HG03354 (cell line): ENCODE measurements around the gene NCOA1.
"Not testable (repeated sequence)": the region's sequence is repeated elsewhere in the genome, so short reads cannot be mapped to it uniquely, and the experiment has no call there.

Source experiments
- ATAC-seq: cut with Tn5 transposase; IDR thresholded peaks from one replicate; pipeline ENCODE4 v1.9.1; 2021; ENCODE audit warnings: mild to moderate bottlenecking; ENCODE audit not compliant: unreplicated experiment, poor library complexity, severe bottlenecking

The NCOA1 gene

DNA sequence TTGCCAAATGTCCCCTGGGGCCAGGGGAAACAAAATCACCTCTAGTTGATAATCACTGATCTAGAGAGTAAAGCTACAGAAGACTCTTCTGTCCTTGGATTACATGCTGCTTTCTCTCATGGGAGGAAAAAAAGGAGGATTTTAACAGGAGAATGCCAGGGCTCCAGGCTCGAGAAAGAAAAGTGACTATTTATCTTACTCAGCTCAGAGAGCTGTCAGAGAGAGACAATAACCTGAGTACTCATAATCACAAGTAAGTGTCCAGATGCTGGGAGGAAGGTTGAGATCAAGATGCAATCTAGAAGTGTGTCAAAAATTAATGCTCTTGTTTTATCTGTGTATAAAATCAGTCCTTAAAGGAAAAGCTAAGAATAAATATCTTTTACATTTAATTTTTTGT, 168.8 kb downstream of the NCOA1 start:
- ATAC-seq: no peak

GRCh38 chr2:24667542-24667941, 176.5 kb downstream of the NCOA1 start:
- no peak for ATAC-seq

DNA sequence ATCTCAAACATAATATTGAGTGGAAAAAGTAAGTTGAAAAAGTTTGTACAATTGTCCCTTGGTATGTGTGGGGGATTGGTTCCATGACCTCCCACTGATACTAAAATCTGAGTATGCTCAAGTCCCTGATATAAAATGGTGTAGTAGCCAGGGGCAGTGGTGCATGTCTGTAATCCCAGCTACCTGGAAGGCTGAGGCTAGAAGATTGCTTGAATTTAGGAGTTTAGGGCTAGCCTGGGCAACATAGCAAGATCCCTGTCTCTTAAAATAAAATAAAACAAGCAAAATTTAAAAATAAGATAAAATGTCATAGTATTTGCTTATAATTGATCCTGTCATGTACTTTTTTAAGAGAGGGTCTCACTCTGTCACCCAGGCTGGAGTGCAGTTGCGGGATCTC, 180.2 kb downstream of the NCOA1 start:
- ATAC-seq: no peak

DNA sequence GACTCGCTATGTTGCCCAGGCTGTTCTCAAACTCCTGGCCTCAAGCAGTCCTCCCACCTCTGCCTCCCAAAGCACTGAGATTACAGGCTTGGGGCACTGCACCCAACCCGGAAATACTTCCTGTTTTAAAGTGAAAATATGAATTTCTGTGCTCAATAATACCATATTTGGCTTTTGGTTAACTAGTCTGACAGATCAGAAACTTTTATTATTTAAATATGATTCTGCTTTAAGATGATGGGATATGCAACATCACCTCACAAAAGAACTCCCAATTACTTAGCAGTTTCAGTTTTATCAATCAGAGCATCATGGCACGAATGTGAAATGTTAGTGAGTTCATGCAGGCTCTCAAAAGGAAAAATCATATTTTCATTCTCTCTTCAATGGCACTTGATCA, 181.5 kb downstream of the NCOA1 start:
- no peak for ATAC-seq

- no peak for ATAC-seq
These were observed 184.3 kb downstream of the NCOA1 start for GRCh38 chr2:24675338-24675737.

GRCh38 chr2:24676493-24676892, 185.4 kb downstream of the NCOA1 start:
- no peak for ATAC-seq

DNA sequence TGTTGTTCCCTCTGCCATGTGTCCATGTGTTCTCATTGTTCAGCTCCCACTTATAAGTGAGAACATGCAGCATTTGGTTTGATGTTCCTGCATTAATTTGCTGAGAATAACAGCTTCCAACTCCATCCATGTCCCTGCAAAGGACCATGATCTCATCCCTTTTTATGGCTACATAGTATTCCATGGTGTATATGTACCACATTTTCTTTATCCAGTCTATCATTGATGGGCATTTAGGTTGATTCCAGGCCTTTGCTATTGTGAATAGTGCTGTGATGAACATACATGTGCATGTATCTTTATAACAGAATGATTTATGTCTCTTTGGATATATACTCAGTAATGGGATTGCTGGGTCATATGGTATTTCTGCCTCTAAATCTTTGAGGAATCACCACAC, 187.0 kb downstream of the NCOA1 start:
- not testable (repeated sequence) for ATAC-seq

DNA sequence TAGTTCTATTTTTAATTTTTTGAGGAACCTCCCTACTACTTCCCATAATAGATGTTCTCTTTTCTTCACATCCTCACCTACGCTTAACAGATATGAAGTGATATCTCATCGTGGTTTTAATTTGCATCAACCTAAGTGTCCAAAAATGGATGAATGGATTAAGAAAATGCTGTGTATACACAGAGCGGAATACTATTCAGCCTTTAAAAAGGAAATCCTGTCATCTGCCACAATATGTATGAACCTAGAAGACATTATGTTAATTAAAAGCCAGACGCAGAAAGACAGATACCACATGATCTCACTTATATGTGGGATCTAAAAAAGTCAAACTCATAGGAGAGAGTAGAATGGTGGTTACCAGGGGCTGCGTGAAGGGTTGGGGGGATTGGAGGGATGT, 189.1 kb downstream of the NCOA1 start:
- ATAC-seq: no peak

DNA sequence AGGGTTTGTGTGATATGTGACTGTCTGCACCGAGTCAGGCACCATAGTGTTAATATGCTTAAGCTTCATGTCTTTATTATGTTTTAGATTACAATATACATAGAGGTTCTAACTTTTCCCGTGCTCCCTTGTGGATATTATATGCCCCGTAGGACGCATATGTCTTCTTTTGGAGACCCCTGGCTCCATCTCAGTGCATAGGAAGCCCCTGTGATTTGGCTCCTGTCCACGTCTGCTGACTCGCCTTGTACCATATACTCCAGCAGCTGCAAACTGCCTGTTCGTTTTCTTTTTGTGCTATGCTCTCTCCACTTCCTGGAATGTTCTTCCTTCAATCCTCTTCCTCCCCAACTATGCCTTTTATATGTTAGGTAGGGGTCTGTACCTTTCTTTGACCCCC, 191.2 kb downstream of the NCOA1 start:
- no peak for ATAC-seq

DNA sequence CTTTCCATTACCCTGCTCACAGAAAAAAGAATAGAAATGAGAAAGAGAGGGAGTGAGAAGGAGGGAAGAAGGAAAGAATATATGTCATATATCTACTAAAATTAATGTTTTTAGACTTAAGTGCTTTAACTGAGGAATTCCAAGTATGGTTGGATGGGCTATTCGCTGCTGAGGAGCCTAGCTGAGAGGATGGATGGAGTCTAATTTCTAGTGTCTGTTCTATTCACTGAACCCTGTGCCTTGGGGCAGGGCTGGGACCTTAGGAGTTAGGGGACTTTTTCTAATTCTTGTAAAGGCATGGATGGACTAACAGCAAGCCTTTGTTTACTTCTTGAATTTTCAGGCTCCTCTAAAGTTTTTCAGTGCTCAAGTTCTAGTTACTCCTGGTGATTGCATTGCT, 192.4 kb downstream of the NCOA1 start:
- ATAC-seq: no peak

- no peak for ATAC-seq
These were observed 199.5 kb downstream of the NCOA1 start for GRCh38 chr2:24690524-24690923.

- no peak for ATAC-seq
These were observed 200.8 kb downstream of the NCOA1 start for GRCh38 chr2:24691806-24692205.

- ATAC-seq: no peak
These were observed 206.7 kb downstream of the NCOA1 start for GRCh38 chr2:24697792-24698191.

DNA sequence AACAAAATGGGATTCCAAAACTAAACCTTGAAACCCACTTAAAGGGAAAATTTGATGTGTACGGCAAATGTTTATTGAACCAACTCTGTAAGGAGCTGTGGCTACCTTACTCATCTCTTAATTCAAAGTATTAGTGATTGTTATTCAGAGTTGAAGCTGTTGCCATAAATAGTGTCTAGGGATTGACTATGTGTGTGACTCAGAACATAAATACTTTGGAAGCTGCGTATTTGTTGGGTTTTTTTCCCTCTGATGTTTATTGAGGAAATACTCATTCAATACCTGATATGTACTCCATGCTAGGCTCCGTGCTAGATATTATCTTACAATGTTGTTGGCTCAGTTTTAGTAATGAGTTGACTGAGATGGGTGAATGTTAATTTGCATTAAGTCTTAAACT, 211.7 kb downstream of the NCOA1 start:
- no peak for ATAC-seq

DNA sequence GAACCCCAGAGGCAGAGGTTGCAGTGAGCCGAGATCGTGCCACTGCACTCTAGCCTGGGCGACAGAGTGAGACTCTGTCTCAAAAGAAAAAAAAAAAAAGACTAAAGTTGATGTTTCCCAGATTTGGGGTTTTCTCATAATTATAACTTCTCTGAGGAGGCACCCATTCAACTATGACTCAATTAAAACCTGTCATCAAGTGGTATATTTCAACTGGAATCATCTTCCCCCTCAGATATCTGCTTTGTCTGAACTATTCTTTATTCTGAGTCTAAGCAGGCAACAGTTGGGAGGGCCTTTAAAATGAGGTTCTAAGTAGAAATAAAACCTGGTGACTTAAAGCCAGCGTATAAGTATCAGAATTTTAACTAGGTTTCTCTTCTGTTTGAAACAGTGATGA, 213.6 kb downstream of the NCOA1 start:
- no peak for ATAC-seq

GRCh38 chr2:24707143-24707542, 216.1 kb downstream of the NCOA1 start:
- ATAC-seq: no peak

- no peak for ATAC-seq
These were observed 217.6 kb downstream of the NCOA1 start for GRCh38 chr2:24708537-24709152.

DNA sequence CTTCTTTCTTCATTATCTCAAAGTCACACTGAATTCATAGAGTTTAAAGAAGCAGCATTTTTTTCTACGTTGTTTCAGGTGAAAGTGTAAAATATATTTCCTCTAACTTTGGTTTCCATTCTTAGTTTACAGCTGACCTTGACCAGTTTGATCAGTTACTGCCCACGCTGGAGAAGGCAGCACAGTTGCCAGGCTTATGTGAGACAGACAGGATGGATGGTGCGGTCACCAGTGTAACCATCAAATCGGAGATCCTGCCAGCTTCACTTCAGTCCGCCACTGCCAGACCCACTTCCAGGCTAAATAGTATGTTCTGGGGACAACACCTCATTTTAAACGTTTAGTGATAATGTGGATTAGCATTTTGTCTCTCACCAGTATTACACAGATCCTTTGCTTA, 219.8 kb downstream of the NCOA1 start:
- no peak for ATAC-seq

DNA sequence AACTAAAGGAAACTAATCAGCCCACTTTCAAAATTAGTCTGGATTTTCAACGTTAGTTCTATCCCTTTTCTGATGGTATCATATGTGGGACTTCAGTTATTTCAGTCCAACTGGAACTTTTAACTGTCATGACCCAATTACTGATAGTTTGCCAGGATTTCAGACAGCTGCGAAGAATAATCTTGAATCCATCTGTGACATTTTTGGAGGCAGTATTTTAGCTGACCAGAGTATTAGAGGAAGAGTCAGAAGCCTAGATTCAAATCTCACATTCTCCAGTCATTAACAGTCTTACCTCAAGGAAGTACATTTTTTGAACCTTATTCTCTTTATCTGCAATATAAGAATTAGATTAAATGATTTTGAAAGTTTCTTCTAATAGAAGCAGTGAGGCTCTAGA, 220.8 kb downstream of the NCOA1 start:
- ATAC-seq: no peak

- no peak for ATAC-seq
These were observed 221.2 kb downstream of the NCOA1 start for GRCh38 chr2:24712296-24712695.

DNA sequence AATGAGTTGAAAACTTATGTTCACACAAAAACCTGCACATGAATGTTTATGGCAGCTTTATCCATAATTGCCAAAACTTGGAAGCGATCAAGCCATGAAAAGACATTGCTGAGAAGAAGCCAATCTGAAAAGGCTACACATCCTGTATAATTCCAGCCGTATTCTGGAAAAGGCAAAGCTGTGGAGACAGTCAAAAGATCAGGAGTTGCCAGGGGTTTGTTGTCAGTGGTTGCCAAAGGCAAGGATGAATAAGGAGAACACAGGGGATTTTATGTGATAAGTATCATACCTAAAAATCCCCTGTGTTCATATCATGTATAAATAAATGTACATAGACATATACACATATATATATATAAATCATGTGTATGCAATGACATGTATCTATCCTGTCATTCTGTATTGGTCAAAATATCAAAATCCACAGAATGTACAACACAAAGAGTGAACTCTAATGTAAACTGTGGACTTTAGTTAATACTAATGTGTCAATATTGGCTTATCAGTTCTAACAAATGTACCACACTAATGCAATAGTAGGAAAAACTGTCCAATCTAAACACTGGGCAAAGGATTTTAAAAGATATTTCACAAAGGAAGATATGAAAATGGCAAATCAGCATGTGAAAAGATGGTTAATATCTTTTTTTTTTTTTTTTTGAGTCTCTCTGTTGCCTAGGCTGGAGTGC, 226.4 kb downstream of the NCOA1 start:
- ATAC-seq: no peak

DNA sequence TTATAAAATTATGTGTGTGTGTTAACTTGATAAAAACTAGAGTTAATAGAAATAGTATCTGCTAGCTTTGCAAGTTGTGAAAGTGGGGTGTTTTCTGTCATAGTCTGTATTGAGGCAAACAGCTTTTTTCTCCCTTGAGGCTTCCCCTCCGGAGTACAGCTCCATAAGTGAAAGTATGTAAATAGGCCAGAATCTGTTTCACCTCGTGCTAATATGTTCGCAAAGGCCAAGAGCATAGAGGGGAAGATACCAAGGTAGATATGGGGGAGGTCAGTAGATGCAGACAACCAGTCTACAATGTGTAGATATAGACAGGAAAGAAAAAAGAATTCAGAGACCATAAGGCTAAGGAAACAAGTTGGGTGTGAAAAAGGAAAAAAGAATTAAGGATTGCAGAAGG, 229.3 kb downstream of the NCOA1 start:
- ATAC-seq: peak; percentile 80
